HL-60 (cell line): ENCODE measurements around the gene TUBB4B.

Experiments used
- DNase-seq, 2 experiments: peaks; one replicate each; pipeline ENCODE4 v3.0.0-alpha.2; 2010 to 2020; ENCODE audit warnings: low read depth in 1 of 2, low spot score in 1 of 2
- H3K27ac ChIP-seq: fragments of 250-450 bp; sonication (Bioruptor Pico); replicated peaks from 2 replicates; pipeline ENCODE4 v1.5.1; 2020; ENCODE audit warnings: mild to moderate bottlenecking, moderate library complexity
- H3K27me3 ChIP-seq: fragments of 250-450 bp; sonication (Bioruptor Pico); 2 replicates; pipeline ENCODE4 v1.5.1; 2021; ENCODE audit warnings: mild to moderate bottlenecking, moderate library complexity; ENCODE audit not compliant: insufficient read depth, poor library complexity, severe bottlenecking
- H3K4me3 ChIP-seq: replicated peaks from 2 replicates; pipeline ENCODE4 v1.5.1; 2011; ENCODE audit warnings: mild to moderate bottlenecking, control low read depth, low read length; ENCODE audit not compliant: insufficient read depth
- GABPA ChIP-seq: IDR thresholded peaks from 2 replicates; pipeline ENCODE4 v1.6.1; 2012; ENCODE audit warnings: low read depth
- POLR2AphosphoS5 ChIP-seq: IDR thresholded peaks from 2 replicates; pipeline ENCODE4 v1.6.1; 2012; ENCODE audit warnings: low read depth
- REST ChIP-seq: IDR thresholded peaks from 2 replicates; pipeline ENCODE4 v1.6.1; 2012; ENCODE audit warnings: low read depth; ENCODE audit not compliant: insufficient replicate concordance
- SPI1 ChIP-seq: IDR thresholded peaks from 2 replicates; pipeline ENCODE4 v1.6.1; 2012; ENCODE audit warnings: low read depth, mild to moderate bottlenecking, borderline replicate concordance
- TF ChIP-seq, protein P1 (sequence below): IDR thresholded peaks from one replicate; pipeline ENCODE4 v1.5.1; 2011; ENCODE audit warnings: low read length, control low read depth, inconsistent platforms; ENCODE audit not compliant: insufficient read depth

Gene TUBB4B

GRCh38 chr9:137224830-137225694, 16.0 kb upstream of the TUBB4B start, which contains the start of gene CYSRT1:
Gene CYSRT1 (plus strand): TSS chr9:137225174. CDS start chr9:137225622, 448 bp downstream.
- DNase-seq = no peak
- TF ChIP-seq SPI1 (no peak), REST (no peak), GABPA (no peak), POLR2AphosphoS5 (no peak)
- TF ChIP-seq, protein P1, sequence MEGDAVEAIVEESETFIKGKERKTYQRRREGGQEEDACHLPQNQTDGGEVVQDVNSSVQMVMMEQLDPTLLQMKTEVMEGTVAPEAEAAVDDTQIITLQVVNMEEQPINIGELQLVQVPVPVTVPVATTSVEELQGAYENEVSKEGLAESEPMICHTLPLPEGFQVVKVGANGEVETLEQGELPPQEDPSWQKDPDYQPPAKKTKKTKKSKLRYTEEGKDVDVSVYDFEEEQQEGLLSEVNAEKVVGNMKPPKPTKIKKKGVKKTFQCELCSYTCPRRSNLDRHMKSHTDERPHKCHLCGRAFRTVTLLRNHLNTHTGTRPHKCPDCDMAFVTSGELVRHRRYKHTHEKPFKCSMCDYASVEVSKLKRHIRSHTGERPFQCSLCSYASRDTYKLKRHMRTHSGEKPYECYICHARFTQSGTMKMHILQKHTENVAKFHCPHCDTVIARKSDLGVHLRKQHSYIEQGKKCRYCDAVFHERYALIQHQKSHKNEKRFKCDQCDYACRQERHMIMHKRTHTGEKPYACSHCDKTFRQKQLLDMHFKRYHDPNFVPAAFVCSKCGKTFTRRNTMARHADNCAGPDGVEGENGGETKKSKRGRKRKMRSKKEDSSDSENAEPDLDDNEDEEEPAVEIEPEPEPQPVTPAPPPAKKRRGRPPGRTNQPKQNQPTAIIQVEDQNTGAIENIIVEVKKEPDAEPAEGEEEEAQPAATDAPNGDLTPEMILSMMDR = no peak
- Histone ChIP-seq H3K27me3 (no peaks in the 10 kb centered on the region), H3K4me3 (peak within 1 kb of the TSS; percentile 84), H3K27ac (peak within 1 kb of the TSS; percentile 73)

DNA sequence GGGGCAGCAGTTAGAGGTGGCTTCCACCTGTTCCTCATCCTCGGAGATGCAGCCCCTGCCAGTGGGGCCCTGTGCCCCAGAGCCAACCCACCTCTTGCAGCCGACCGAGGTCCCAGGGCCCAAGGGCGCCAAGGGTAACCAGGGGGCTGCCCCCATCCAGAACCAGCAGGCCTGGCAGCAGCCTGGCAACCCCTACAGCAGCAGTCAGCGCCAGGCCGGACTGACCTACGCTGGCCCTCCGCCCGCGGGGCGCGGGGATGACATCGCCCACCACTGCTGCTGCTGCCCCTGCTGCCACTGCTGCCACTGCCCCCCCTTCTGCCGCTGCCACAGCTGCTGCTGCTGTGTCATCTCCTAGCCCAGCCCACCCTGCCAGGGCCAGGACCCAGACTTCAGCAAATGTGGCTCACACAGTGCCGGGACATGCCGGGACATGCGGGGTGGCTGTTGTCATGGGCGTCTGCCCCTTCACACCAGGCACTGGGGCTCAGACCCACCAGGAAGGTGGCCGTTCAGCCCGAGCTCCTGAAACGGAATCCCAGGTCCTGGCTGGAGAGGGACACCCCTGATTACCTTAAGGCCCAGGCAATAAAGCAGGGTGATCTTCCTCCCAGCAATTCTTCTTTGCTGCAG, 15.3 kb upstream of the TUBB4B start:
- Histone ChIP-seq H3K4me3 (no peak overlapping the region), H3K27ac (no peak overlapping the region), H3K27me3 (no peaks in the 10 kb centered on the region)
- DNase-seq = no peak
- TF ChIP-seq, protein P1 = no peak
- TF ChIP-seq POLR2AphosphoS5 (no peak), GABPA (no peak), REST (no peak), SPI1 (no peak)

GRCh38 chr9:137226338-137227053, 14.6 kb upstream of the TUBB4B start:
- Histone ChIP-seq H3K4me3 (no peak overlapping the region), H3K27me3 (no peaks in the 10 kb centered on the region), H3K27ac (no peak overlapping the region)
- no peak for DNase-seq
- TF ChIP-seq GABPA = no peak
- TF ChIP-seq, protein P1 = no peak
- TF ChIP-seq POLR2AphosphoS5 = no peak
- no peak for TF ChIP-seq SPI1
- TF ChIP-seq REST = no peak
